ENCODE results near the gene ETHE1.
A peak's percentile ranks its signal among the peaks of the same experiment; 100 is the strongest.
"Not testable (repeated sequence)": the region's sequence is repeated elsewhere in the genome, so short reads cannot be mapped to it uniquely, and the experiment has no call there.

The ETHE1 gene

DNA sequence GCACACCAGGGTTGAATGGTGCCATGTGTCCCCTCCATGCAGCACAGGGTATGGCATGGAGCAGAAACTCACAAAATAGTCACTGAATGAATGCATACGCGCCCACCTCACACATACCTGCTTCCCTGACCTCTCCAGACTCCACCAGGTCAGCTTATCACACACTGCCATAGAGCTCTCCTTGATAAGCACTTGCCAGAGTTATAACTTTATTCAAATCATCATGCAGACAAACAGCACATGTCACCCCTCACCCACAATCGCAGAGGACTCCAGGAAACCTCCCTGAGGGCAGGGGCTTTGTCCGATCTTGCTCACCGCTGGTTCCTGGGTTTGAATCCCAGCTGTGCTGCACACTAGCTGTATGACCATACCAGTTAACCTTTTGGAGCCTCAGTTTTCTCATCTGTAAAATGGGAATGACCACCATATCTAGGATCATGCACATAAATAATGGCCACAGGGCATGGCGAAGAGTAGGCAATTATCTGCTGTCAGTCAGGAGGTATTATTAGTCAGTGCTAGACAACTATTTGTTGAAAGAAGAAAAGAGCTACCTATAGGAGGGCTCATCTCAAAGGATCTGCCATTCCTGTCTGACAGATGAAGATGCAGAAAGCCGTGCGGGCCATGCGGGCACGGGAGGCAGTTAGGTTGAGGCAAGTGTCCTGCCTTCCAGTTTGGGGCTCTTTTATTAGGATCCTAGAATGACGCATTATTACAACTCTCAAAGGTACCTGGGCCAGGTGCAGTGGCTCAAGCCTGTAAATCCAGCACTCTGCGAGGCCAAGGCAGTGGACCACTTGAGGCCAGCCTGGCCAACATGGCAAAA, 34.4 kb upstream of the ETHE1 start:
- DNase-seq: peak in 1 of 2 experiments; percentile 13
- no peak for TF ChIP-seq GATA1 (IDR thresholded peaks at IDR 0.05; ENCODE audit: low read depth, low read length)
- TF ChIP-seq POLR2A (IDR thresholded peaks at IDR 0.05; ENCODE audit: low read length): no peak

DNA sequence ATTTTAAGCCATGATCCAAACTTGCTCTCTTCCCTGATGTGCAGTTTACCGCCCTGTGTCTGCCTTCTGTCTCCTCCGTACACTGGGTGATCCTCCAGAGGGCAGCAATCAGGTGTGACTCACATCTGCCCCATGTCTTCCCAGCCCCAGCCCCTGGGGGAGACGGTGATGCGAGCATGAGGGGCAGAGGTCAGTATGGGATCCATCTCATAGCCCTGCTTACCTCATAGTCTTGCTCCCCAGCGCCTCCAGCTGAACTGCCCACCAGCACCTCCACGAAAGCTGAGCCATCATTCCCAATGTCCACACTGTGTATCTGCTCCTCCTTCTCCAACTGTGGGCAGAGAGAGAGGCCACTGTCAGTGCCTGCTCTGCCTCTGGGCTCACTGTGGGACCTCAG, 33.7 kb upstream of the ETHE1 start:
- peak in 1 of 2 experiments; percentile 14 for DNase-seq
- no peak for TF ChIP-seq GATA1 (IDR thresholded peaks at IDR 0.05; ENCODE audit: low read depth, low read length)
- no peak for TF ChIP-seq POLR2A (IDR thresholded peaks at IDR 0.05; ENCODE audit: low read length)

DNA sequence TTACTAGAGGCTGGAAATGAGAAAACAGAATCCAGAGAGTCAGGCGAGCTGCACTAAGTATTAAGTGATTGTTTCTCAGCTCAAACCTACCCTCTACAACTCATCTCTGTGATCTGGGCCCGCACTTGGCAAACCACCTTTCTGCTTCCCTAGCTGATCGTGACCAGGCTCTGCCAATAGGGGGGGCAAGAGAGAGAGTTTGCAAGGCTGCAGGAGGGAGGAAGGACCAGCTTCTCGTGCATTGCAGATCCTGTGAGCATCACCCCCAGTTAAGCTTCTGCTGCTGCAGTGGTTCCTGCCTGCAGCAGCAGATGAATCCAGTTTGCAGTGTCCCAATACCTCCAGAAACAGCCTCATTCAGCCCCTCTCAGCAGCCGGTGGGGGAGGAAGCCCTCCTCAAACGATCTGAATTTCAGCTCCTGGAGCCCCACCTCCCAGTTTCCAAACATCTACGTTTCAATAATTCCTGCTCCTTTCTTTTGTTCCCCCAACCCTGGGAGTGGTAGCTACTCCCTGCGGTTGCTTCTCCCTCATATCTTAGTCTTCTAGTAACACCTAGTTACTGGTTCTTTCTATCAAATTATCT, 28.3 kb upstream of the ETHE1 start:
- no peak for TF ChIP-seq POLR2A (IDR thresholded peaks at IDR 0.05; ENCODE audit: low read length)
- no peak for TF ChIP-seq GATA1 (IDR thresholded peaks at IDR 0.05; ENCODE audit: low read depth, low read length)

DNA sequence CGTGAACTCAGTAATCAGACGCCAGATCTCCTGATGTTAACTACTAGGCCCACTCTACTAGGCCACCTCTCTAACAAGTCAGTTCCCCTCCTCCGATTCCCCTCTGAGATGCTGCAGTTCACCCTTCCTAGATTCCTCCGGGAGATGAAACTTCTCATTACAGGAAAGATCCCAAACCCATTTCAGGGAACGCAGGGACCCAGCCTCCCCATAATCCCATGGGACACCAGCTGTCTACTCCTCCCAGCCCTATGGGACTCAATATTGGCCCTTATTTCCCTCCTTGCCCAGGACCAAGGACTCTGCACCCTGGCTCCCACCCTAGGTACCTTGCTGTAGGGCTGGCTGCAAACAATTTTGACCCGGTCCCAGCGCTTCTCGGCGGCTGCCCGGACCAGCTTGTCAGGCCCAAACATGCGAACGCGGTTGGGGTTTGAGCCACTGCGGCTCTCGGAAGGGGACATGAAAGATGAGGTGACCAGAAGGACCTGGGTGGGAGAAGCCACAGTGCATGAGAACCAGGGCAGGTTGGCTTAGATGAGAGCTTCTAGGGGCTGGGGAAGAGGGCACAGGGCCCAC, 27.4 kb upstream of the ETHE1 start:
- DNase-seq: no peak
- TF ChIP-seq GATA1 (IDR thresholded peaks at IDR 0.05; ENCODE audit: low read depth, low read length): no peak
- TF ChIP-seq POLR2A (IDR thresholded peaks at IDR 0.05; ENCODE audit: low read length): no peak

More for the DNA sequence above, 28.3 kb upstream of the ETHE1 start:
- DNase-seq: peak; percentile 71 to 83

DNA sequence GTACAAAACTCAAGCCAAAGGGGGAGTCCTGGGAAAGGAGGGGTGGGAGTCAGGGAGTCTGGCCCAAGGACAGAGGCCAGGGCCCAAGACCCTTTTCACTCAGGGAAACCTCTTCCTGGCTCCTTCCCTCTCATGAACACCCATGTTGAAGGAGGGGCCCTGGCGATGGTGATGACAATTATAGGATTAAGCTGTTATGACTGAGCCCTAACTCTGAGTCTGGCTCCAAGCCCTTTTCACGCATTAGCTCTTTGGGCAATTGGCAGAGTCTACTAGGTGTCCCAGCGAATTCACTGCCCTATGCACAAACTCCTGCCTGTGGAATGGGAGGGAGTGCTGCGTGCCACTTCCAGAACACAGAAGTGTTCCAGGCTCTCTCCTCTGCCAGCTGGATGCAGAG, 26.7 kb upstream of the ETHE1 start:
- TF ChIP-seq GATA1 (IDR thresholded peaks at IDR 0.05; ENCODE audit: low read depth, low read length) (no peak), POLR2A (IDR thresholded peaks at IDR 0.05; ENCODE audit: low read length) (no peak)
- no peak for DNase-seq

DNA sequence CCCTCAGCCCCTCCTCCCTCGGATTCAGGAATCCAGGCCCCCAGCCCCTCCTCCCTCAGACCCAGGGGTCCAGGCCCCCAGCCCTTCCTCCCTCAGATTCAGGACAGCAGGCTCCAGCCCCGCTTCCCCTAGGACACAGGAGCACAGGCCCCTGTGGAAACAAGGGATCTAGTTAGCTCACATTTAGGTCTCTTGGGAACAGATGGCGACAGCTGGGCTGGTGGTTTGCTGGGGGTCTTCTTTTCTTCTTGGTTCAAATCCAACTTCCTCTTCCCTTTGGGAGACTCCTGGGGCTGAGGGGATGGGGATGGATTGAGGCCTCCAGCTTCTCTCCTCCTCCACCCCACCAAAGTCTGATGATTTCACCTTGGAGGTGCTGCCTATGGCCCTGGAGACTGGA, 25.6 kb upstream of the ETHE1 start:
- no peak for TF ChIP-seq POLR2A (IDR thresholded peaks at IDR 0.05; ENCODE audit: low read length)
- TF ChIP-seq GATA1 (IDR thresholded peaks at IDR 0.05; ENCODE audit: low read depth, low read length): no peak
- no peak for DNase-seq

DNA sequence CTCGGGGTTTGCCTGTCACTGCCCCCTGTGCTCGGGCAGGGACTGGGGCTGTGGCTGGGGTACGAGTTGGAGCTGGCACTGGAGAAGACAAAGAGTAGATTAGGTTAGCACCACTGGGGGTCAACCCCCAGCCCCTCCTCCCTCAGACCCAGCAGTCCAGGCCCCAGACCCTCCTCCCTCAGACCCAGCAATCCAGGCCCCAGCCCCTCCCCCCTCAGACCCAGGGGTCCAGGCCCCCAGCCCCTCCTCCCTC, 25.1 kb upstream of the ETHE1 start:
- no peak for DNase-seq

DNA sequence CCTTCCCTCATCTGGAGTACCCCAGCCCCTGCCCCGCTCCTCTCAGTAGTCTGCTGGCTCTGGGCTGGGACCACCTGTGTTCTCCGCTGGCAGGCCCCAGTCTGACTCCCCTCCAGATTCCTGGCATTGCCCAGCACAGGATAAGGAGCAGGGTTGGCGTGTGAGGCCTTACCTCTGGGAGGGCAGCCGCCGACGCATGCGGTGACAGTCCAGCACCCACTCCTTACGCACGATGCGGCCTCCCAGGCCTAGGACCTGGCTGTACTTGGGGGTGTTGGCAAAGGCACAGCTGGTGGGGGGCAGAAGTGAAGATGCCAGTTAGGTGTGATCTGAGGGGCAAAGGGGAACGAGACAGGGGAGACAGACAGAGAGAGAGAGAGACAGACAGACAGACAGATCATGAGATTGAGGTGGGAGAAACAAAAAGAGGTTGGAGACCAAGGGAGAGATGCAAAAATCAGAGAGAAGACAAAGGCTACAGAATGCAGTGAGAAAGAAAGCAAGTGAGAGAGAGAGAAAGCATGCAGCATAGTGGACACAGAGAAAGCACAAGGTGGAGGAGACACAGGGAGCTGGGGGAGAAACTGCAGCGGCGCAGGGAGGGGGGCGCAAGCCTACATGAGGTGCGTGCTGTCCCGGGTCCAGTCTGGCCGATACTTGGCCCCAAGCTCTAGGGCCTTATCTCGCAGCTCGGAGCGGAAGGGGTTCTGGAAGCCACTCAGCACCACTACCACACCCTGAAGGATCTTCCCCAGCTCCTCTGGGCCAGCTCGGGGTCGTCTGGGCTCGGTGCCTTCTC, 24.6 kb upstream of the ETHE1 start:
- DNase-seq: no peak

More for the DNA sequence above, 25.1 kb upstream of the ETHE1 start:
- TF ChIP-seq GATA1 (IDR thresholded peaks at IDR 0.05; ENCODE audit: low read depth, low read length): no peak
- no peak for TF ChIP-seq POLR2A (IDR thresholded peaks at IDR 0.05; ENCODE audit: low read length)

DNA sequence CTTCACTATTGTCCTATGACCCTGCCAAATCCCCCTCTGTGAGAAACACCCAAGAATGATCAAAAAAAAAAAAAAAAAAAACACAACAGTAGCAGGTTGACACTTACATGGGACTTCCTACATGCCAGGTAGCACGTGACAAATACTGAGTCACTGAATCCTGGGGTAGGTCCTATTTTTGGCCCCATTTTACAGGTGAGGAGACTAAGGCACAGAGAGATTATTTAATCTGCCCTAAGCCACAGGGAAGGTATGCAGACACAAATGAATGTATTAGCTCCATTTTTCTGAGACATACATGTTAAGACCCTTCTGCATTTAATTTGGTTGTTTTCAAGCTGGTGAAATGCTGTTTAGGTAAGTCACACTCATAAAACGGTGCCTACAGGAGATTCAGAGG, 21.7 kb upstream of the ETHE1 start:
- DNase-seq: no peak
- TF ChIP-seq GATA1 (IDR thresholded peaks at IDR 0.05; ENCODE audit: low read depth, low read length) (no peak), POLR2A (IDR thresholded peaks at IDR 0.05; ENCODE audit: low read length) (no peak)

More for the DNA sequence above, 24.6 kb upstream of the ETHE1 start:
- no peak for TF ChIP-seq POLR2A (IDR thresholded peaks at IDR 0.05; ENCODE audit: low read length)

DNA sequence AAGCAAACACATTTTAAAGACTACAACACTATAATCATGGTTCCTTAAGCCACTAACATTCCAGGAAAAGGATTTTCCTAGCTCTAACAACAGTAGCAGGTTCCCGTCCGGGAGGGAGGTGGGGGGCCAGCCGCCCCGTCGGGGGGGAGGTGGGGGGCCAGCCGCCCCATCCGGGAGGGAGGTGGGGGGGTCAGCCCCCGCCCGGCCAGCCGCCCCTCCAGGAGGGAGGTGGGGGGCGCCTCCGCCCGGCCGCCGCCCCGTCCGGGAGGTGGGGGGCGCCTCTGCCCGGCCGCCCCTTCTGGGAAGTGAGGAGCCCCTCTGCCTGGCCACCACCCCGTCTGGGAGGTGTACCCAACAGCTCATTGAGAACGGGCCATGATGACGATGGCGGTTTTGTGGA, 20.9 kb upstream of the ETHE1 start:
- DNase-seq: not testable (repeated sequence)

DNA sequence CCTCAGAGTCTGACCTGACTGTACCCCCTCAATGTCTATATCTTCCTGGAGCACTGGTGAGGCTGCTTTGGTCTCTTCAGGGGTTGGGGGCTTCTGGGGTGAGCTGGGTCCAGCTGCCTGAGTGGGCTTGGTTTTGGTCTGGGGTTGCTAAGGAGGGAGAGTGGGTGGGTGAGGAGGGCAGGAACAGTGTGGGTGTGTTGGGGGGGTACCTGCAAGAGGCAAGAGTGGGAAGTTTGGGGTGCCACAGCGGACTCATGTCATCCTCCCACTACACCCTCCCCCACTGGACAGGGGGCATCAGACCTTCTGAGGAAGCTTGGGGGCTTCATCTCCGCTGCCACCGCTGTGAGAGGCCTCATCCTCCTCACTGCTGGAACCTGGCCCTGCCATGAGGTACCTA, 19.6 kb upstream of the ETHE1 start:
- TF ChIP-seq GATA1 (IDR thresholded peaks at IDR 0.05; ENCODE audit: low read depth, low read length) (no peak), POLR2A (IDR thresholded peaks at IDR 0.05; ENCODE audit: low read length) (no peak)

DNA sequence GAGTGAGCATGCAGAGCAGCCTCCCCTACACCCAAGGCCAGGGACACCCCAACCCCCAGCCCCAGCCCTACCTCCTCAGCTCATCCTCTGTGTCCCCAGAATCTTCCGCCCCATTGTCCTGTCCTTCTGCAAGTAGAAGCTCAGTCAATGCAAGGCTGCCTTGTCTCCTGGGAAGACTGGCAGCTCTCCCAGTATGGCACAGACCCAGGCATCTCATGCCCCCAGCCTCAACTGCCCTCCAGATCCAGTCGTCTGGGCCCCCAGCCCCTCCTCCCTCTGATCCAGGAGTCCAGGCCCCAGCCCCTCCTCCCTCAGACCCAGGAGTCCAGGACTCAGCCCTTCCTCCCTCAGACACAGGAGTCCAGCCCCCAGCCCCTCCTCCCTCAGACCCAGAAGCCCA, 19.0 kb upstream of the ETHE1 start:
- TF ChIP-seq POLR2A (IDR thresholded peaks at IDR 0.05; ENCODE audit: low read length): no peak
- no peak for TF ChIP-seq GATA1 (IDR thresholded peaks at IDR 0.05; ENCODE audit: low read depth, low read length)
- DNase-seq: no peak

More for the DNA sequence above, 19.6 kb upstream of the ETHE1 start:
- no peak for DNase-seq

DNA sequence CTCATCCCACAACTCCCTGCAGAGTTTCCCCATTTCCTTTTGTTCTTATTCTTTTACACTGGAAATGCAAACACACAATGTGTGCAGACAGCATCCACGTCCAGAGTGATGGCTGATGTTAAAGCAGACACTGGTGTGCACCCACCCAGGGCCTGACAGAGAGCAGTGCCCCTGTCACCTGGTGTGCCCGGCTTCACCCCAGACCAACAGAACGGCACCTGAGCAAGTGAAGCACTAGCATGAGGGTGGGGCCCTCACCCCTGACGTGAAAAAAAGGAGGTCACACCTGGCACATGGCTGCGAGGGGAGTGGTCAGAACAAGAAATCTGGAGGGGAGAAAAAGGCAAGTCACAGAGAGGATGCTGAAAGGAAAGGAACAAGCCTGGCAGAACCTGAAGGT, 18.3 kb upstream of the ETHE1 start:
- TF ChIP-seq GATA1 (IDR thresholded peaks at IDR 0.05; ENCODE audit: low read depth, low read length) (no peak), POLR2A (IDR thresholded peaks at IDR 0.05; ENCODE audit: low read length) (no peak)
- DNase-seq: no peak

DNA sequence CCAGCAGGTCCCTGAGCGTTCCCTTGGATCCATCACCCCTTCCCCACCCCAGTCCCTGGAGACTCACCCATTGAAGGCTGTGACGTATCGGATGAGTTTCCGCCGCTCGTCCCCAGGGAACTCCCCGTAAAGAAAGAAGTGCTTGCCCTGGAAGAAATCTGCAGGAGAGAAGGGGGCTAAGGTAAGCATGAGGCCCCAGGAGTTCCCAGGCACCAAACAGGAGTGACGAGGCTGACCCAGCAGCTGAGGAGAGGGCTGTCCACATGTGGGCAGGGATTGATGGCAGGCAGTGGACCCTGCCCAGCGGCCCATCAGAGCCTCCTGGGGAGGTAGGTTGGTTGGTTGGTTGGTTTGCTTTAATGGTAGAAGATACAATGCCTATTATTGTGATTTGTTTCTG, 17.1 kb upstream of the ETHE1 start:
- DNase-seq: no peak
- TF ChIP-seq POLR2A (IDR thresholded peaks at IDR 0.05; ENCODE audit: low read length) (no peak), GATA1 (IDR thresholded peaks at IDR 0.05; ENCODE audit: low read depth, low read length) (no peak)
